ENCODE measurements around the gene DOCK2.

The DOCK2 gene

GRCh38 chr5:169694091-169694625, 57.1 kb downstream of the DOCK2 start:
- DNase-seq, result no peak

GRCh38 chr5:169695025-169695625, 58.0 kb downstream of the DOCK2 start:
- DNase-seq, result no peak

- no peak for DNase-seq
These were observed 58.9 kb downstream of the DOCK2 start for GRCh38 chr5:169695919-169696490.

- DNase-seq, result no peak
These were observed 59.8 kb downstream of the DOCK2 start for GRCh38 chr5:169696621-169697510.

GRCh38 chr5:169697511-169697890, 60.4 kb downstream of the DOCK2 start:
- no peak for DNase-seq

GRCh38 chr5:169697976-169698375, 60.9 kb downstream of the DOCK2 start:
- DNase-seq, result no peak

GRCh38 chr5:169700611-169701010, 63.5 kb downstream of the DOCK2 start:
- no peak for DNase-seq

- DNase-seq, result no peak
These were observed 64.9 kb downstream of the DOCK2 start for GRCh38 chr5:169701910-169702451.

GRCh38 chr5:169702693-169703481, 65.8 kb downstream of the DOCK2 start:
- no peak for DNase-seq

- DNase-seq, result no peak
These were observed 66.7 kb downstream of the DOCK2 start for GRCh38 chr5:169703813-169704212.

- DNase-seq, result no peak
These were observed 68.2 kb downstream of the DOCK2 start for GRCh38 chr5:169705322-169705721.

GRCh38 chr5:169706071-169706470, 69.0 kb downstream of the DOCK2 start:
- DNase-seq, result no peak

- no peak for DNase-seq
These were observed 69.8 kb downstream of the DOCK2 start for GRCh38 chr5:169706758-169707450.

- DNase-seq, result no peak
These were observed 70.6 kb downstream of the DOCK2 start for GRCh38 chr5:169707686-169708085.

GRCh38 chr5:169710675-169711074, 73.6 kb downstream of the DOCK2 start:
- DNase-seq, result no peak

- DNase-seq, result no peak
These were observed 74.6 kb downstream of the DOCK2 start for GRCh38 chr5:169711551-169712225.

- no peak for DNase-seq
These were observed 75.4 kb downstream of the DOCK2 start for GRCh38 chr5:169712428-169712827.

GRCh38 chr5:169716287-169716686, 79.2 kb downstream of the DOCK2 start:
- DNase-seq, result no peak

- DNase-seq, result no peak
These were observed 80.2 kb downstream of the DOCK2 start for GRCh38 chr5:169717288-169717687.

GRCh38 chr5:169719360-169720314, 82.6 kb downstream of the DOCK2 start:
- DNase-seq, result no peak
